ENCODE data around the gene HYAL3.
A peak's percentile ranks its signal among the peaks of the same experiment; 100 is the strongest.
"Not testable (repeated sequence)": the region's sequence is repeated elsewhere in the genome, so short reads cannot be mapped to it uniquely, and the experiment has no call there.

HYAL3 gene

DNA sequence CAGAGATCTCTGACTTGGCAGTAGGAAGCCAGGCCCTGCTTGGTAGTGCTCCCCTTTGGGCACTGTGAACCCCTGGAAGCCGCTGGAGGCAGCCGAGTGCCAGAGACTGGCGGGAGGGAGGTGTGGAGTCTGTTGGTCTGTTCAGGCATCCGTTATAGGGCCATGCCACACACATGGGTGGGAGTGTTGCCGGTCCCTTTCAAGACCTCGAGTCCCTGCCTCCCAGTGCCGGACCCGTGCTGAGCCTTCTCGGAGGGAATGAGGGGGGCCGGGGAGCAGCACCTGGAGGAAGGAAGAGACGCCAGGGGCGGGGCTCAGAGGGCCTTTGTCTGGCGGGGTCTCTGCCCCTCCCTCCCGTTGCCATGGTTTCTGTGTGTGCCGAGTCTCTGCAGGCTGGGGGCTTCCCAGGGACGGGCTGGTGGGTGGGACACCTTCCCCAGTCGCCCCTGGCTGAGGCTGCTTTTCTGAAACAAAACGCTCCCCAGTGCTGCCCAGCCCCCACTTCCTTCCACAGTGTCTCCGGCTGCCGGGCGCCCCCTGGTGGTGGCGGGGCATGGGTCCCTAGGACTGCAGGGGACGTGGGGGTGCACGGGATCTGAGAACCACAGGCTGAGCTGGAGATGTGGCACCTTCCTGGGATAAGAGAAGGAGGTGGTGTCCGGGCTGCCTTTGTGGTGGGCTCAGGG lies 53.2 kb downstream of the HYAL3 start:
- DNase-seq (ENCODE audit: low read depth): peak; percentile 90
- peak; percentile 93 for TF ChIP-seq CTCF (IDR thresholded peaks at IDR 0.05; ENCODE audit: insufficient read depth, low read depth, low read length, missing control alignments)
- H3K4me3 ChIP-seq (ENCODE audit: low read length): peak overlapping the region; percentile 27

DNA sequence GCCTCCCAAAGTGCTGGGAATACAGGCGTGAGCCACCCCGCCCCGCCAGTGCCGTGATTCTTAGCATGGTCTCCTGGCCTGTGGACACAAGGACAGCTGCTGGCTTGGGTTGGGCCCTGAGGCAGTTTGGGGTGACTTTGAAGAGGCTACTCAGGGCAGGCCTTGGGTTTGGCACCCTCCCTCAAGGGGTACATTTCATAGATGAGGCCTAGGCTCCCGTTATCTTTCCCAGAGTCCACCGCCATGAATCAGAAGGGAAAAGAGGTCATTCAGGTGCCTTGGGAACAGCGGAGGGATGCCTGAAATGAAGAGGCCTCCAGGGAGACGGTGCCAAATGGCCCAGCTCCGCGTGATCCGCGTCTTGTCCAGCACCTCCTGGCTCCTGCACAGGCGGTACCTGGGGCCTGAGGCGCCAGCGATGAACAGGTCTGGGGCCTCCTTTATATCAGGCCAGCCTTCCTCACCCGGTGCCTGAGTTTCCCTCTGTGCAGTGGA lies 53.9 kb downstream of the HYAL3 start:
- DNase-seq (ENCODE audit: low read depth): no peak
- H3K4me3 ChIP-seq (ENCODE audit: low read length): no peak overlapping the region
- TF ChIP-seq CTCF (IDR thresholded peaks at IDR 0.05; ENCODE audit: insufficient read depth, low read depth, low read length, missing control alignments): no peak

DNA sequence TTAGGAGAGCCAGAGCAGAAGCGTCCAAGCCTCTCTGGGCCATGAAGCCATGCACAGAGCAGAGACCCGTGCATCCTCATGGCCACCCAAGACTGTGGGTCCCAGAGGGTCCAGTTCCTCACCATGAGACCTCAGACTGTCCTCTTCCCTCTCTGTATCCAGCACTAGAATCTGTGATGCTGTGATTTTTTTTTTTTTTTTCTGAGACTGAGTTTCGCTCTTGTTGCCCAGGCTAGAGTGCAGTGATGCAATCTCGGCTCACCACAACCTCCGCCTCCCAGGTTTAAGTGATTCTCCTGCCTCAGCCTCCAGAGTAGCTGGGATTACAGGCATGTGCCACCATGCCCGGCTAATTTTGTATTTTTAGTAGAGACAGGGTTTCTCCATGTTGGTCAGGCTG lies 54.4 kb downstream of the HYAL3 start:
- DNase-seq (ENCODE audit: low read depth); H3K4me3 ChIP-seq (ENCODE audit: low read length): not testable (repeated sequence)

DNA sequence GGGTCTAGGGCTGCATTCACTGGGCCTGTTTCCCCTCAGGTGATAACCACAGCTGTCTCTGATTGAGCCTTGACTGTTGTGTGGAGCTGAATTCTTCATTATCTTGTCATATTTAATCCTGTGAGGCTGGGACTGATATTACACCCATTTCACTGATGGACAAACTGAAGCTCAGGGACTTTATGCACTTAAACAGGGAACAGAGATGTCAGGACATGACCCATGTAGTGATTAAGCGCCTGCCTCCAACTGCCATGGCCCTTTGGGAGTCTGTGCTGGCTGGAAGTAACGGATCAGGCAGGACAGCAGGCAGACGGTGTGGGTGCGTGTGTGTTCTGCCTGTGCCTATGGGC lies 55.7 kb downstream of the HYAL3 start:
- no peak for TF ChIP-seq CTCF (IDR thresholded peaks at IDR 0.05; ENCODE audit: insufficient read depth, low read depth, low read length, missing control alignments)
- no peak overlapping the region for H3K4me3 ChIP-seq (ENCODE audit: low read length)
- DNase-seq (ENCODE audit: low read depth): no peak

DNA sequence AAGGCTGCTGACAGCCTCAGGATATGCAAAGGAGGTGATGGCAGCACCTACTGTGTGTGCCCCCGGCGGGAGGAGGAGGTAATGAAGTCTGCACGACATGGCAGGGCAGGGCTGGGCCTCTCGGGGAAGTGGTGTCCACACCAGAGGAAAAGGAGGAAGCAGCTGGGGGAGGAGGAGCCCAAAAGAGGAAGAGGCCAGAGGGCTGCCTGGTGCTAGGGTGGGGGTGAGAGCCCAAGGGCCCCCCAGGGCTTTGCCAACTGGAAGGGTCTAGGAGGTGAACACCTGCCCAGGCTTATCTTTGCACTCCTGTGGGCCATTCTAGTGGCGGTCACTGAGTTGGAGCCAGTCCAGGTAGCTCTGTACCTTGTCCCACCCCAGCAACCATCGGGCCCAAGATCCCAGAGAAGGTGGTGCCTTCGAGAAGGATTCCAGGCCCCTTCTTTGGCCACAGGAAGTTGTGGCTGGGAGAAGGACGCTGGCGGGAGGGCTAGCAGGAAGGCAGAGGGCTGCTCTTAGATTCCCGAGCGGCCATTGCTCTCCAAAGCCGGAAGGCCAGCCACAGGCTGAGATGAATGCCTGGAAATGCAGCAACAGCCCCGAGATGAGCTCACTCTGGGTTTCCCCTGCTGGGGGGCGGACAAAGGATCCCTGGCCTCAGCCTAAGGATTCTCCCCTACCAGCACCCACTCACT lies 56.2 kb downstream of the HYAL3 start:
- DNase-seq (ENCODE audit: low read depth): peak; percentile 58
- H3K4me3 ChIP-seq (ENCODE audit: low read length): no peak overlapping the region
- TF ChIP-seq CTCF (IDR thresholded peaks at IDR 0.05; ENCODE audit: insufficient read depth, low read depth, low read length, missing control alignments): no peak

Data from epithelial cell of esophagus (primary cell).